Prostate gland (tissue), 2 donors: ENCODE results near the gene GSTT2.
"Not testable (repeated sequence)": the region's sequence is repeated elsewhere in the genome, so short reads cannot be mapped to it uniquely, and the experiment has no call there.

Experiments used
- POLR2A ChIP-seq: fragments of 450-650 bp; IDR thresholded peaks from one replicate; pipeline ENCODE4 v1.6.1; 2016; ENCODE audit warnings: antibody characterized with exemption, mild to moderate bottlenecking
- POLR2AphosphoS5 ChIP-seq: sonication (generic); formaldehyde crosslinking; IDR thresholded peaks from one replicate; pipeline ENCODE4 v1.6.1; 2017; ENCODE audit warnings: antibody characterized with exemption
- TF ChIP-seq, protein P1 (sequence below), 4 experiments: fragments of 200-600 bp in 2 of 4; fragments of 450-650 bp in 2 of 4; sonication (generic) in 2 of 4; IDR thresholded peaks; 1 replicate in 3 of 4; 2 replicates in 1 of 4; pipeline ENCODE4 v1.5.1; 2016 to 2019; ENCODE audit warnings: antibody characterized with exemption in 4 of 4, mild to moderate bottlenecking in 2 of 4, moderate library complexity in 2 of 4

DNA sequence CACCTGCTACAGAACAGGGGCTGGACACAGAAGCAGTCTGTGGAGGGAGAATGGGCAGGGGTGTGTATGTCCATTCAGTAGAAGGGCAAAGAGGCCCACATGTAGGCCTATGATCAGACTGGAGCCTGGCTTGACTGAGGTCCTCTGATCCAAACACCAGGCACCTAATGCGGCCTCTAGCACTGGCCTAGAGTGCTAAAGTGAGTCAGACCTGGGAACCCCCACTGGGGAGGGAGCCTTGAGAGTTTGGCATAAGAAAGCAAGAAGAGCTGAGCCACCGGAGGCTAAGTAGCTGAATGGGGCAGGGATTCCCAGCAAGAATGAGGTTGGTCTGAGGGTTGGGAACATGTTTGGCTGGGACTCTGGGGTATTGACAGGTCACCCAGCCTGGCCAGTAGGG lies 28.6 kb upstream of the GSTT2 start:
- TF ChIP-seq, protein P1, sequence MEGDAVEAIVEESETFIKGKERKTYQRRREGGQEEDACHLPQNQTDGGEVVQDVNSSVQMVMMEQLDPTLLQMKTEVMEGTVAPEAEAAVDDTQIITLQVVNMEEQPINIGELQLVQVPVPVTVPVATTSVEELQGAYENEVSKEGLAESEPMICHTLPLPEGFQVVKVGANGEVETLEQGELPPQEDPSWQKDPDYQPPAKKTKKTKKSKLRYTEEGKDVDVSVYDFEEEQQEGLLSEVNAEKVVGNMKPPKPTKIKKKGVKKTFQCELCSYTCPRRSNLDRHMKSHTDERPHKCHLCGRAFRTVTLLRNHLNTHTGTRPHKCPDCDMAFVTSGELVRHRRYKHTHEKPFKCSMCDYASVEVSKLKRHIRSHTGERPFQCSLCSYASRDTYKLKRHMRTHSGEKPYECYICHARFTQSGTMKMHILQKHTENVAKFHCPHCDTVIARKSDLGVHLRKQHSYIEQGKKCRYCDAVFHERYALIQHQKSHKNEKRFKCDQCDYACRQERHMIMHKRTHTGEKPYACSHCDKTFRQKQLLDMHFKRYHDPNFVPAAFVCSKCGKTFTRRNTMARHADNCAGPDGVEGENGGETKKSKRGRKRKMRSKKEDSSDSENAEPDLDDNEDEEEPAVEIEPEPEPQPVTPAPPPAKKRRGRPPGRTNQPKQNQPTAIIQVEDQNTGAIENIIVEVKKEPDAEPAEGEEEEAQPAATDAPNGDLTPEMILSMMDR (IDR thresholded peaks at IDR 0.05), result not testable (repeated sequence)
- TF ChIP-seq POLR2A, POLR2AphosphoS5: not testable (repeated sequence)
